Duodenal mucosa (tissue), 2 donors: ENCODE results near the gene OMG.

Experiments used
- H3K27ac ChIP-seq: one replicate; pipeline ENCODE4 v1.7.0; 2013; ENCODE audit warnings: low read depth, low read length
- H3K27me3 ChIP-seq, 2 donors: one replicate each; pipeline ENCODE4 v1.7.0; 2013; ENCODE audit warnings: low read length in 2 of 2, control low read depth in 1 of 2; ENCODE audit not compliant: insufficient read depth in 2 of 2, control insufficient read depth in 1 of 2
- H3K36me3 ChIP-seq, 2 donors: one replicate each; pipeline ENCODE4 v1.7.0; 2013; ENCODE audit warnings: low read length in 2 of 2, control low read depth in 1 of 2; ENCODE audit not compliant: insufficient read depth in 2 of 2, control insufficient read depth in 1 of 2
- H3K4me1 ChIP-seq, 2 donors: one replicate each; pipeline ENCODE4 v1.7.0; 2013; ENCODE audit warnings: low read length in 2 of 2, control low read depth in 1 of 2; ENCODE audit not compliant: insufficient read depth in 2 of 2, control insufficient read depth in 1 of 2
- H3K4me3 ChIP-seq, 2 donors: one replicate each; pipeline ENCODE4 v1.7.0; 2013; ENCODE audit warnings: low read length in 2 of 2, low read depth in 1 of 2
- H3K9ac ChIP-seq, 2 donors: one replicate each; pipeline ENCODE4 v1.7.0; 2013; ENCODE audit warnings: low read length in 2 of 2, low read depth in 1 of 2
- H3K9me3 ChIP-seq, 2 donors: one replicate each; pipeline ENCODE4 v1.7.0; 2013; ENCODE audit warnings: low read length in 2 of 2, control low read depth in 1 of 2; ENCODE audit not compliant: control insufficient read depth in 1 of 2

OMG gene

DNA sequence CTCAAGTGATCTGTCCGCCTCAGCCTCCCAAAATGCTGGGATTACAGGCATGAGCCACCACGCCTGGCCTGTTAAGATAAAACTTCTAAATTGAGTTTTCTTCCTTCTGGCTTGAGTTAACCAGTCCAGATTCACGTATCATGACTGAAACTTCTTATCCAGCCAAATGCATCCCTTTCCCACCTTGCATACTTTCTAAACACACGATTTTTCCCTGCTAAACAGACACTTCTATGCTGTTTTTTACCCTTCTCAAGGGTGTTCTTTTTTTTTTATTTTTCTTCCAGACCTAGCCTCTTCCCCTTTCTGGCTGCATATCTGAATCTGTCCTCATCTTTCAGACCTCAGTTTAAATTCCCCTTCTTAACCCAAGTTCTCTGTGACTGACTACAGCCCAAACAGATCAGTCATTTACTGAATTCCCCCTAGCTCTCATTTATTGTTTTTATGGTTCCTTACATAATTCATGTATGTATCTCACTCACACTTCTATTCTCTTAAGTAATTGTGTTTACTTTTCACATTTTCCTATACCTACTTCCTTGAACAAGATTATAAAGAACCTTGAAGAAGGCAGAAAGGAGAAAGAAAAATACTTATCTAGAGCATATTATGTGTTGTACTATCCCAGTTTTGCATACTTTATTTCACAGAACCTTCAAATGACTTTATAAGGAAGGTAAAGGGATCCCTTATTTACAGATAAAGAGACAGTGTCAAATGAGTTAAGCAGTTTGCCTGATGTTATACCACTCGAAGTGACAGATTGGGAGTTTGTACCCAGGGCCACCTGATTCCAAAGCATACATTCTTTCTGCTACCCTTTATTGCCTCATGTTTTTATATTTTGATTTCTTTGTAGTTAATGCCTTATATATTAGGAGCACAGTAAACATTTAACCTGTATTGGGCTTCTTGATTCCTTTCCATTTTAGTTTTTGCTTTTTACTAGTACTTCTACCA lies 11.6 kb upstream of the OMG start:
- Histone ChIP-seq H3K4me3 (peak overlapping the region; percentile 4 to 25), H3K36me3 (peaks cover 8 to 12% of the 10 kb centered on the region in 2 donors), H3K9ac (peak overlapping the region in 1 of 2 donors; percentile 19), H3K27ac (peak overlapping the region; percentile 13), H3K9me3 (no peaks in the 10 kb centered on the region), H3K27me3 (no peaks in the 10 kb centered on the region), H3K4me1 (peaks cover 6 to 17% of the 10 kb centered on the region in 2 donors)

DNA sequence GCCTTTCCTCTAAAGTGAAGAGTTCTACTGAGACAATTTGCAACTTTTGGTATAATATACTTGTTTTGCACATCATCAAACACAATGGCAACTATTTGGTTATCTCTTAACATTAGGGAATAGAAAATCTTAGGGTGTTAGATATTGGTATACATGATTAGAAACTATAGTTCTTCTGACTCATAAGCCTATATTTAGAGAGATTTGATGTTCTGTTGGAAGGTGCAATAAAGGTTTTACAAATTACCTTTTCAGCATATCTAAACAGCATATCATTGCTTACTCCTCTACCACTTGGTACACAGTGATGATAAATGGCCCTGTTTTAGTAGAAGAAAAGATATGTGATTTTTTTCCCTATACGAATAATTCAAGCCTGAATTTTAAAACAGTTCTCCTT lies 10.6 kb upstream of the OMG start:
- no peak overlapping the region for H3K4me3 ChIP-seq
- H3K4me1 ChIP-seq: peaks cover 6 to 17% of the 10 kb centered on the region in 2 donors
- H3K27me3 ChIP-seq: no peaks in the 10 kb centered on the region
- no peak overlapping the region for H3K9ac ChIP-seq
- peaks cover 8 to 12% of the 10 kb centered on the region in 2 donors for H3K36me3 ChIP-seq
- H3K27ac ChIP-seq: no peak overlapping the region
- H3K9me3 ChIP-seq: no peaks in the 10 kb centered on the region

DNA sequence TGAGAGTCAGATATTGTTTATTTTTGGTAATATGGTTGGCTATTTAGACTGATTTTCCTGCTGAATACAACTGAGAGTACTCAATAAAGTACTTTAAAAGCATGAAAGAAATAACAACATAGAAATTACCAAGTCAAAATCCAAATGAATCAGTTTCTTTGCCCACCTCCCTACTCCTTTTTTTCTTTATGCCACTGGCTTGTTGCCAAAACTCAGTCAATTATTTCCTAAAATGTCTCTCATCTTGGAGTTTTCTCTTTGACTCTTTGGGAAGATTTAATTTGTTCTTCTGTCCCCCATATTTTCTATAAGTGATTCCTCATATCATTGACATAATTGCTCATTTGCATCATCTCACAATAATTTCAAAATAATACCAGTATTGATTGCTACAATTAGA lies 2.6 kb upstream of the OMG start:
- H3K4me3 ChIP-seq: no peak overlapping the region
- H3K27ac ChIP-seq: no peak overlapping the region

DNA sequence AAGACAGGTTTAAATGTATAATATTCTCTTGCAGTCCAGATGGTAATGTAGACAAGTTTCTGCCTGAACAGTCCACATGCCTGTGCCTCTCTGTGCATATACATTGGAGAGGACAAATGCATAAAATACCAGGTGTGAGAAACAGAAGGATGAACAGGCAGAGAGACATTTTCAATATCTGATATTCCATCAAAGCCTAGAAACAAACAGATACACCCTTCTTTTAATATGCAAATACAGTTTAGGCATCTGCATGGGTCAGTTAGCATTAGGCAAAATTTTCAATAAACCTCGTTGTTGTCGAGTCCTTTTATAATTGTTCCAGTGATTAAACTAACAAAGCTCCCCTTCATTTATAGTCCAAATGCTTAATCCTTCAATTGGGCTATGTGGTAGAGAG lies 897 bp downstream of the OMG start:
- Histone ChIP-seq H3K4me1 (no peaks in the 10 kb centered on the region), H3K36me3 (no peaks in the 10 kb centered on the region), H3K9ac (no peak overlapping the region), H3K27me3 (no peaks in the 10 kb centered on the region), H3K9me3 (no peaks in the 10 kb centered on the region), H3K4me3 (no peak overlapping the region), H3K27ac (no peak overlapping the region)

More for the DNA sequence above, 2.6 kb upstream of the OMG start:
- no peaks in the 10 kb centered on the region for H3K27me3 ChIP-seq
- no peaks in the 10 kb centered on the region for H3K4me1 ChIP-seq
- H3K36me3 ChIP-seq: peaks cover under 1 to 6% of the 10 kb centered on the region in 2 donors
- no peaks in the 10 kb centered on the region for H3K9me3 ChIP-seq
- H3K9ac ChIP-seq: no peak overlapping the region

DNA sequence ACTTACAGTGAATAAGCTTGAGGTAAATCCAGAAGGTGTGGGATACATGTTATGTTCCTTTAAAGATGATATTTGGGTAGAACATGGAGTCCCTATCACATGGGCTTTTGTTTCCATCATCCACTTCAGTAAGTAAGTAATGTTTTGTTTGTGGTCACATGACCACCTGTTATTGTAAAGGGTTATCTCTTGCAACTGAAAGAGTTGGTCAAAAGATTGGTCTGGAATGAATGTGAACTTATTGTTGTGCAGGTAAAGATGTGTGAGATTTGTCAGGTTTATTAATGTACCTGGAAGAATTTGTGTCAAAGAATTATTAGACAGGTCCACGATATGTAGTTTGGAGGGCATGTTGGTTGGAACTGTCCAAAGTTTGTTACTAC lies 1.6 kb downstream of the OMG start:
- no peaks in the 10 kb centered on the region for H3K9me3 ChIP-seq
- no peak overlapping the region for H3K27ac ChIP-seq
- H3K9ac ChIP-seq: no peak overlapping the region
- no peaks in the 10 kb centered on the region for H3K27me3 ChIP-seq
- no peaks in the 10 kb centered on the region for H3K36me3 ChIP-seq
- no peaks in the 10 kb centered on the region for H3K4me1 ChIP-seq
- H3K4me3 ChIP-seq: no peak overlapping the region

DNA sequence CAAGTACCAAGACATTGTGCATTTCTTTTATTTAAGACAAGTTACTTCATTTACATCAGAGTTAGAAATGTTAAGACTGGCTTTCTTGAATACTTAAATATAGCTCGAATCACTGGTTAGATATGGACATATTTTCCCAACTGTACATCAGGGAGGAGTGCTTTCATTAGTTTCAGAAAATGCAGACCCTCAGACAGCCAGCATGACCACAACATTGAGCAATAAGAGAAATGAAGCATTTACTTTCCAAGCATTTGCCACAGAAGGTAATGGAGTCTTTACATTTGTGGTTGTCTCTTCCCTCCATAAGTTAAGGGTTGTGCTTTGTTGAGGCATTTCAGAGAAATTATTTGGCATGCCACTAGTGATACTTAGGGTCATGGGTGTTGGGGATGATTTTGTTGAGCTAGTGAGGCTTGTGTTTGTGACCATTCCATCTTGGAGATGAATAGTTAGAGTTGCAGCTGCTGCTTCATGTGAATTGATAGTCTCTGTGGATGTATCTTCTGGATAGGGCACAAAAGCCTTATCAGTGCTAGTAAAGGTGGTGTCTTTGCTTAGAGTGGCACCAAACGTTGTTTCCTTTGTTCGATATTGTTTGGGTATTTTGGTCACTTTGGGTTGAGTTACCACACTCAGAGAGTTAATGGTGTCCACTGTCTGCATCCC lies 2.1 kb downstream of the OMG start:
- H3K4me3 ChIP-seq: no peak overlapping the region
- no peaks in the 10 kb centered on the region for H3K27me3 ChIP-seq
- H3K27ac ChIP-seq: no peak overlapping the region
- H3K9me3 ChIP-seq: no peaks in the 10 kb centered on the region
- H3K4me1 ChIP-seq: no peaks in the 10 kb centered on the region
- H3K9ac ChIP-seq: no peak overlapping the region
- no peaks in the 10 kb centered on the region for H3K36me3 ChIP-seq

DNA sequence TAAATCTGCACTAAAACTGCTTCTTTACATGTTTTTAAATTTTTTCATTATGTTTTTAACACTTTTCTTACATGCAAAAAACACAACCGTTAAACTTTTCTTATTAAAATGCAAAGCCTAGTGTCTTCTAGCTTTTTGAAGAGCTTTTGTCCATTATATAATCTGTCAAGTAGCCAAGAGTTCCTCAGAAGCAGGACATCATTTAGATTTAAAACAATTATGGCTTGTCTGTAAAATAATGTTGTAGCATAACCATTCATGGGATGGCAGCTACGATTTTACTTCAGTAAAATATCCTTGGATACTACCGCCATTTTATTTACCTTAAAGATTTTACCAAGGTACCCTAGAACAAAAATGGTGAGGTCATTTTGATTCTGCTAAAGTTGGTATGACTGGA lies 2.8 kb downstream of the OMG start:
- no peak overlapping the region for H3K9ac ChIP-seq
- no peak overlapping the region for H3K27ac ChIP-seq
- H3K4me3 ChIP-seq: no peak overlapping the region

DNA sequence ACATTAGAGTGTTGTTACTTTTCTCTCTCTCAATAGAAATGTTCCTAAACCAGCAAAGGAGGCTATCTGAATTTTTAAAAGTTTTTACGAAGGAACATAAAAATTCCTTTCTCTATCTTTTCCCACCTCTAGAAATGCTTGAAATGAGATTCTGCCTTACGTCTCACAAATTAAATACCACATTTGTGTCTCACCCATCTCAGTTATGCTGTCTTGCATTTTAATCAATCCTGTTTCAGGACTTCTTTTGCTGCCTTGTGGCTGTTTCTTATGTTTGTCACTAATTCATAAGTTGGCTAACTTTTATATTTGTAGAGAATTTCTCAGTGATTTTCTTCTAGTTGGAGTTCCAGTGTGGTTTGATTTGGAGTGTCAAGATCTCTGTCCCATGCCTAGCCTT lies 3.5 kb downstream of the OMG start:
- no peak overlapping the region for H3K4me3 ChIP-seq

More for the DNA sequence above, 2.8 kb downstream of the OMG start:
- Histone ChIP-seq H3K27me3 (no peaks in the 10 kb centered on the region), H3K9me3 (no peaks in the 10 kb centered on the region), H3K36me3 (no peaks in the 10 kb centered on the region), H3K4me1 (no peaks in the 10 kb centered on the region)

DNA sequence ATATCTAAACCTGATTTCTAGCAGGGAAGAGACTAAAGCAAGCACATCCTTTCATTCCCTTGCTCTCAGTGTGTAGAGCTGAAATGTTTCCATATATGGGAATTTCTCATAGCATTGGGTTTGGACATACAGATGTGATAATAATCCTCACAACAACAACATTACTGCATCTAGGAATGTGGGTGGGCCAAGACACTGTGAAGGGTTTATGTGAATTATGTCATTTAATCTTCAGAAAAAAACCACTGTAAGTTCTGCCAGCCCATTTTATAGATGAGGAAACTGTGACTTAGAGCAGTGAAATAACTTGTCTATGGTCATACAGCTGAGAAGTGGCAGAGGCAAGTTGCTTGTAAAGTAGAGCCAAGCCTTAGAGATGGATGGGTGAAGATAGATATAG lies 5.2 kb downstream of the OMG start:
- Histone ChIP-seq H3K4me3 (no peak overlapping the region), H3K4me1 (no peaks in the 10 kb centered on the region), H3K9ac (no peak overlapping the region), H3K36me3 (no peaks in the 10 kb centered on the region), H3K9me3 (no peaks in the 10 kb centered on the region), H3K27me3 (no peaks in the 10 kb centered on the region), H3K27ac (no peak overlapping the region)

More for the DNA sequence above, 3.5 kb downstream of the OMG start:
- no peaks in the 10 kb centered on the region for H3K9me3 ChIP-seq
- no peaks in the 10 kb centered on the region for H3K4me1 ChIP-seq
- H3K27ac ChIP-seq: no peak overlapping the region
- H3K27me3 ChIP-seq: no peaks in the 10 kb centered on the region
- no peak overlapping the region for H3K9ac ChIP-seq
- H3K36me3 ChIP-seq: no peaks in the 10 kb centered on the region

DNA sequence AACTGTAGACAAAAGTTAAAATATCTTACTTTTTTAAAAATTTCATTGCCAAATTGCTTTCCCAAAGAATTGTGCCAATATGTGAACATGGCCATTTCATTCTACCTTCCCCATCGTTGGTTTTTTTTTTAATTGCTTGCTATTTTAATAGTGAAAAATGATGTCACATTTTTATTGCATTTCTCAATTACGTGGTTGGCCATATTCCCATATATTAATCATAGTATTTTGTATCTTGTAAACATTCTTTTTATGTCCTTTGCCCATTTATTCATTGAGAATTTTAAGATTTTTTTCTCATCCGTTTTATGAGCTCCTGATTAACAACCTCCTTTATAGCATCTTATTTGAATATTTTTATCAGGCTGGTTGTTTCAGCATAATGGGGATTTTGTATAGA lies 7.2 kb downstream of the OMG start:
- H3K4me3 ChIP-seq: no peak overlapping the region
- no peaks in the 10 kb centered on the region for H3K36me3 ChIP-seq
- H3K9ac ChIP-seq: no peak overlapping the region
- no peak overlapping the region for H3K27ac ChIP-seq
- no peaks in the 10 kb centered on the region for H3K9me3 ChIP-seq
- H3K4me1 ChIP-seq: no peaks in the 10 kb centered on the region
- H3K27me3 ChIP-seq: no peaks in the 10 kb centered on the region
